Panc1 (cell line): ENCODE measurements around the gene TAOK1. TPM values are rescaled to one million over a fixed set of nuclear protein-coding genes. Genes with fewer than 3 reads are reported as not detected.
A peak's percentile ranks its signal among the peaks of the same experiment; 100 is the strongest.

Experiments used
- ATAC-seq: fragments of 200-7000 bp; cut with Tn5 transposase; 2 replicates; pipeline ENCODE4 v1.9.1; 2020; ENCODE audit warnings: mild to moderate bottlenecking, moderate library complexity
- BruUV-seq: library from RNA; stranded (reverse); fragments of 400-500 nt; replicated peaks from 2 replicates; lab custom pipeline; 2021; lab: Mats Ljungman, UMichigan
- CTCF ChIA-PET: fragments of 300-600 bp; sonication (Branson Sonifier 250); formaldehyde crosslinking; loops from one replicate; lab custom pipeline; 2022; ENCODE audit warnings: antibody characterized with exemption; lab: Charles Lee
- POLR2A ChIA-PET: fragments of 300-600 bp; sonication (Branson Sonifier 250); formaldehyde crosslinking; loops from one replicate; lab custom pipeline; 2022; ENCODE audit warnings: antibody characterized with exemption; lab: Charles Lee
- DNase-seq: peaks from one replicate; pipeline ENCODE4 v3.0.0-alpha.2; 2010; ENCODE audit warnings: low read depth, low spot score
- H3K27ac ChIP-seq: 2 replicates; pipeline ENCODE4 v1.5.1; 2011; ENCODE audit warnings: mild to moderate bottlenecking, low read length, inconsistent platforms
- H3K27me3 ChIP-seq: fragments of 200-500 bp; sonication (Bioruptor generic); 2 replicates; pipeline ENCODE4 v1.6.0; 2014; ENCODE audit warnings: low read length, inconsistent platforms; ENCODE audit not compliant: control insufficient read depth, insufficient read depth
- H3K36me3 ChIP-seq: fragments of 200-500 bp; sonication (Bioruptor generic); 2 replicates; pipeline ENCODE4 v1.5.1; 2014; ENCODE audit warnings: inconsistent platforms, mild to moderate bottlenecking, low read length, moderate library complexity; ENCODE audit not compliant: control insufficient read depth, insufficient read depth
- H3K4me1 ChIP-seq: 2 replicates; pipeline ENCODE4 v1.5.1; 2011; ENCODE audit warnings: inconsistent platforms, mild to moderate bottlenecking, low read length, moderate library complexity; ENCODE audit not compliant: control insufficient read depth, insufficient read depth
- H3K4me3 ChIP-seq, 2 experiments: 2 replicates each; pipeline ENCODE4 v1.5.1; 2011 to 2012; ENCODE audit warnings: low read depth in 2 of 2, low read length in 2 of 2, mild to moderate bottlenecking in 2 of 2, inconsistent platforms in 1 of 2, moderate library complexity in 1 of 2
- H3K9me3 ChIP-seq: fragments of 200-500 bp; sonication (Bioruptor generic); 2 replicates; pipeline ENCODE4 v1.5.1; 2014; ENCODE audit warnings: low read depth, mild to moderate bottlenecking, inconsistent platforms, low read length, moderate library complexity; ENCODE audit not compliant: control insufficient read depth, insufficient read depth
- POLR2AphosphoS5 ChIP-seq: IDR thresholded peaks from 2 replicates; pipeline ENCODE4 v1.6.1; 2012; ENCODE audit warnings: mild to moderate bottlenecking, low read depth, low read length, moderate library complexity
- SIN3A ChIP-seq: IDR thresholded peaks from 2 replicates; pipeline ENCODE4 v1.6.1; 2012; ENCODE audit warnings: low read depth, mild to moderate bottlenecking, low read length, moderate library complexity, borderline replicate concordance; ENCODE audit not compliant: insufficient read depth
- TCF7L2 ChIP-seq: IDR thresholded peaks from 2 replicates; pipeline ENCODE4 v1.6.1; 2011; ENCODE audit warnings: mild to moderate bottlenecking, low read depth, low read length, inconsistent platforms
- in situ Hi-C: cut with HindIII; loops from 2 replicates; pipeline ENCODE4 v1.10.0; 2016; ENCODE audit warnings: low sequenced_read_pairs, low pct_unique_long_range_greater_than_20kb
- intact Hi-C: fragments of 100-400 bp; cut with micrococcal nuclease; formaldehyde crosslinking; loops from one replicate; pipeline ENCODE4 v1.10.0; 2022; ENCODE audit not compliant: unreplicated experiment
- total RNA-seq: library from RNA; stranded (reverse); gene quantifications from one replicate; pipeline ENCODE4 v1.2.1, GENCODE V29; 2021; ENCODE audit not compliant: unreplicated experiment
- TF ChIP-seq, protein P1 (sequence below), 2 experiments: IDR thresholded peaks; 2 replicates each; pipeline ENCODE4 v1.6.1; 2011 to 2012; ENCODE audit warnings: low read depth in 2 of 2, control low read depth in 1 of 2, low read length in 1 of 2, mild to moderate bottlenecking in 1 of 2, moderate library complexity in 1 of 2; ENCODE audit not compliant: insufficient read depth in 1 of 2
- TF ChIP-seq, protein P2 (sequence below): fragments of 450-650 bp; IDR thresholded peaks from 2 replicates; pipeline ENCODE4 v1.5.1; 2017; ENCODE audit warnings: mild to moderate bottlenecking

The TAOK1 gene
- total RNA-seq, 1 experiment from 2014 or later: 111 TPM

DNA sequence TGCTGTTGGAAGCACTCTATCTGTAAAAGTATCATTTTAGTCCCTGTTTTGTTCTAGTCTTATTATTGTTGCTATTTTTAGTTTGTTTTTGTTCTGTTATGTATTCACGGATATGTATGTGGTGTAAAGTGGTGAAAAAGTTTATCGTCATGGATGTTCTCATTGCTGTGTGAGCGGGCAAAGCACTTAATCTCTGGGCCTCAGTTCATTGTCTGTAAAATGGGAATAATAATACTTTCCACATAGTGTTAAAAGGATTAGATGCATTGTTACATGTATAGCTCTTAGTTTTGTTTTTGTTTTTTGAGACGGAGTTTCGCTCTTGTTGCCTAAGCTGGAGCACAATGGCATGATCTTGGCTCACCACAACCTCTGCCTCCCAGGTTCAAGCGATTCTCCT lies 19.8 kb downstream of the TAOK1 start:
- in situ Hi-C loops: no loop called here
- no peak for ATAC-seq
- POLR2A ChIA-PET: interaction anchor here (0.6 kb wide), 2 partner anchors 14 to 28 kb away, joined by 3 to 5 read pairs; no protein-coding TSS in a partner anchor

DNA sequence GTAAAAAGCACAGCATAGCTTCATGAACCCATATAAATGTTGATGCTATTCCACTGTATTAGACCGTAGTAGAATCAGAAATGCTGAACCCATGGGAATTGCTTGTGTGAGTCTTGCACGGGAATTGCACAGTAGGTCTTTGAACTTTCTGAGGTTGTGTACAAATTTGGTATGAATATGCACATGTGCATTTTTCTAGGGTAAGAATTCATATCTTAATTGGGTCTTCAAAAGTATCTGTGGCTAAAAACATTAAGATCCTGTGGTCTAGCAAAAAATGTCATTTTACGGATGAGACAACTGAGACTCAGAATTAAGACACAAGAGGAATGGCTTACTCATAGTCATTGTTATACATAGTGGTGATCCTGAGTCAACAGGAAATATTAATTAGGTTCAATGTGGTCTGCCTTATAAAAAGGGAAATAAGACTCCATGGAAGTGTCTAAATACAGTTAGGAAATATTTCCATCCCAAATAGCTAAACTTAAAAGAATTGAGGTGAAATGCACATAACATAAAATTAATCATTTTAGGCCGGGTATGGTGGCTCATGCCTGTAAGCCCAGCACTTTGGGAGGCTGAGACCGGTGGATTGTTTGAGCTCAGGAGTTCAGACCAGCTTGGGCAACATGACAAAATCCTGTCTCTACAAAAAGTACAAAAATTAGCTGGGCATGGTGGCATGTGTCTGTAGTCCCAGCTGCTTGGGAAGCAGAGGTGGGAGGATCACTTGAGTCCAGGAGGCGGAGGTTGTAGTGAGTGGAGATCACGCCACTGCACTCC lies 22.8 kb downstream of the TAOK1 start:
- in situ Hi-C loops: no loop called here
- H3K9me3 ChIP-seq: no peaks in the 10 kb centered on the region
- H3K27ac ChIP-seq: no peak overlapping the region; the same call in 1 of the 2 replicates
- peaks cover 7% of the 10 kb centered on the region for H3K4me1 ChIP-seq
- H3K4me3 ChIP-seq: no peak overlapping the region
- intact Hi-C loops: no loop called here
- ATAC-seq: 0 out of 2 replicates have a peak, but pooled peaks have one; percentile 56
- no peaks in the 10 kb centered on the region for H3K36me3 ChIP-seq
- no peak for DNase-seq
- no peaks in the 10 kb centered on the region for H3K27me3 ChIP-seq
- ChIA-PET POLR2A (no interaction called here), CTCF (interaction anchor here (0.6 kb wide), 1 partner anchor 472 kb away, joined by 4 read pairs; no protein-coding TSS in a partner anchor)
- BruUV-seq: TSS peak; percentile 29
- TF ChIP-seq, protein P1, sequence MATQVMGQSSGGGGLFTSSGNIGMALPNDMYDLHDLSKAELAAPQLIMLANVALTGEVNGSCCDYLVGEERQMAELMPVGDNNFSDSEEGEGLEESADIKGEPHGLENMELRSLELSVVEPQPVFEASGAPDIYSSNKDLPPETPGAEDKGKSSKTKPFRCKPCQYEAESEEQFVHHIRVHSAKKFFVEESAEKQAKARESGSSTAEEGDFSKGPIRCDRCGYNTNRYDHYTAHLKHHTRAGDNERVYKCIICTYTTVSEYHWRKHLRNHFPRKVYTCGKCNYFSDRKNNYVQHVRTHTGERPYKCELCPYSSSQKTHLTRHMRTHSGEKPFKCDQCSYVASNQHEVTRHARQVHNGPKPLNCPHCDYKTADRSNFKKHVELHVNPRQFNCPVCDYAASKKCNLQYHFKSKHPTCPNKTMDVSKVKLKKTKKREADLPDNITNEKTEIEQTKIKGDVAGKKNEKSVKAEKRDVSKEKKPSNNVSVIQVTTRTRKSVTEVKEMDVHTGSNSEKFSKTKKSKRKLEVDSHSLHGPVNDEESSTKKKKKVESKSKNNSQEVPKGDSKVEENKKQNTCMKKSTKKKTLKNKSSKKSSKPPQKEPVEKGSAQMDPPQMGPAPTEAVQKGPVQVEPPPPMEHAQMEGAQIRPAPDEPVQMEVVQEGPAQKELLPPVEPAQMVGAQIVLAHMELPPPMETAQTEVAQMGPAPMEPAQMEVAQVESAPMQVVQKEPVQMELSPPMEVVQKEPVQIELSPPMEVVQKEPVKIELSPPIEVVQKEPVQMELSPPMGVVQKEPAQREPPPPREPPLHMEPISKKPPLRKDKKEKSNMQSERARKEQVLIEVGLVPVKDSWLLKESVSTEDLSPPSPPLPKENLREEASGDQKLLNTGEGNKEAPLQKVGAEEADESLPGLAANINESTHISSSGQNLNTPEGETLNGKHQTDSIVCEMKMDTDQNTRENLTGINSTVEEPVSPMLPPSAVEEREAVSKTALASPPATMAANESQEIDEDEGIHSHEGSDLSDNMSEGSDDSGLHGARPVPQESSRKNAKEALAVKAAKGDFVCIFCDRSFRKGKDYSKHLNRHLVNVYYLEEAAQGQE (IDR thresholded peaks at IDR 0.05; ENCODE audit: insufficient read depth in 1 of 2, low read depth in 2 of 2, low read length in 1 of 2): no peak
- TF ChIP-seq POLR2AphosphoS5 (no peak), TCF7L2 (no peak), SIN3A (no peak)
- TF ChIP-seq, protein P2, sequence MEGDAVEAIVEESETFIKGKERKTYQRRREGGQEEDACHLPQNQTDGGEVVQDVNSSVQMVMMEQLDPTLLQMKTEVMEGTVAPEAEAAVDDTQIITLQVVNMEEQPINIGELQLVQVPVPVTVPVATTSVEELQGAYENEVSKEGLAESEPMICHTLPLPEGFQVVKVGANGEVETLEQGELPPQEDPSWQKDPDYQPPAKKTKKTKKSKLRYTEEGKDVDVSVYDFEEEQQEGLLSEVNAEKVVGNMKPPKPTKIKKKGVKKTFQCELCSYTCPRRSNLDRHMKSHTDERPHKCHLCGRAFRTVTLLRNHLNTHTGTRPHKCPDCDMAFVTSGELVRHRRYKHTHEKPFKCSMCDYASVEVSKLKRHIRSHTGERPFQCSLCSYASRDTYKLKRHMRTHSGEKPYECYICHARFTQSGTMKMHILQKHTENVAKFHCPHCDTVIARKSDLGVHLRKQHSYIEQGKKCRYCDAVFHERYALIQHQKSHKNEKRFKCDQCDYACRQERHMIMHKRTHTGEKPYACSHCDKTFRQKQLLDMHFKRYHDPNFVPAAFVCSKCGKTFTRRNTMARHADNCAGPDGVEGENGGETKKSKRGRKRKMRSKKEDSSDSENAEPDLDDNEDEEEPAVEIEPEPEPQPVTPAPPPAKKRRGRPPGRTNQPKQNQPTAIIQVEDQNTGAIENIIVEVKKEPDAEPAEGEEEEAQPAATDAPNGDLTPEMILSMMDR: no peak

More for the DNA sequence above, 19.8 kb downstream of the TAOK1 start:
- H3K4me3 ChIP-seq: no peak overlapping the region
- H3K27ac ChIP-seq: no peak overlapping the region
- no peak for TF ChIP-seq SIN3A
- TF ChIP-seq, protein P1 (IDR thresholded peaks at IDR 0.05; ENCODE audit: insufficient read depth in 1 of 2, low read depth in 2 of 2, low read length in 1 of 2): no peak
- TF ChIP-seq POLR2AphosphoS5: no peak
- TF ChIP-seq, protein P2: no peak
- TF ChIP-seq TCF7L2: no peak
- no peaks in the 10 kb centered on the region for H3K36me3 ChIP-seq
- BruUV-seq: TSS peak; percentile 43
- CTCF ChIA-PET: no interaction called here
- no peak for DNase-seq
- peaks cover 7% of the 10 kb centered on the region for H3K4me1 ChIP-seq
- H3K27me3 ChIP-seq: no peaks in the 10 kb centered on the region
- intact Hi-C loops: no loop called here
- H3K9me3 ChIP-seq: no peaks in the 10 kb centered on the region
